Measurements from ENCODE around the gene PCDHGA1.
A peak's percentile ranks its signal among the peaks of the same experiment; 100 is the strongest.

PCDHGA1 gene

GRCh38 chr5:141503681-141504080 lies 173.4 kb downstream of the PCDHGA1 start:
- H3K27ac ChIP-seq (ENCODE audit: low read depth, low read length), result no peak overlapping the region

GRCh38 chr5:141504216-141504615 lies 173.9 kb downstream of the PCDHGA1 start:
- Histone ChIP-seq H3K4me1 (ENCODE audit: insufficient read depth, low read length) (peaks cover 20% of the 10 kb centered on the region), H3K27ac (ENCODE audit: low read depth, low read length) (no peak overlapping the region), H3K4me3 (ENCODE audit: low read length) (no peak overlapping the region), H3K9me3 (ENCODE audit: insufficient read depth, low read depth, low read length) (no peaks in the 10 kb centered on the region), H3K27me3 (ENCODE audit: insufficient read depth, low read length) (no peaks in the 10 kb centered on the region), H3K9ac (ENCODE audit: low read depth, low read length) (no peak overlapping the region), H3K36me3 (ENCODE audit: insufficient read depth, low read length) (no peaks in the 10 kb centered on the region; the same call in 1 of the 2 replicates)
- 94% methylated on average over 4 of the region's 4 CpGs for WGBS

More at GRCh38 chr5:141503681-141504080, 173.4 kb downstream of the PCDHGA1 start:
- no peak overlapping the region for H3K9ac ChIP-seq (ENCODE audit: low read depth, low read length)
- H3K27me3 ChIP-seq (ENCODE audit: insufficient read depth, low read length), result no peaks in the 10 kb centered on the region
- no peaks in the 10 kb centered on the region for H3K9me3 ChIP-seq (ENCODE audit: insufficient read depth, low read depth, low read length)
- H3K4me1 ChIP-seq (ENCODE audit: insufficient read depth, low read length), result peaks cover 16% of the 10 kb centered on the region
- WGBS, result 100% methylated on average over 2 of the region's 2 CpGs
- no peak overlapping the region for H3K4me3 ChIP-seq (ENCODE audit: low read length)
- peaks cover 3% of the 10 kb centered on the region; the same call in 1 of the 2 replicates for H3K36me3 ChIP-seq (ENCODE audit: insufficient read depth, low read length)

- H3K4me1 ChIP-seq (ENCODE audit: insufficient read depth, low read length), result peaks cover 23% of the 10 kb centered on the region
- no peak overlapping the region for H3K9ac ChIP-seq (ENCODE audit: low read depth, low read length)
- peaks cover 8% of the 10 kb centered on the region; the same call in 1 of the 2 replicates for H3K36me3 ChIP-seq (ENCODE audit: insufficient read depth, low read length)
- H3K27me3 ChIP-seq (ENCODE audit: insufficient read depth, low read length), result no peaks in the 10 kb centered on the region
- no peaks in the 10 kb centered on the region for H3K9me3 ChIP-seq (ENCODE audit: insufficient read depth, low read depth, low read length)
- H3K4me3 ChIP-seq (ENCODE audit: low read length), result no peak overlapping the region
- H3K27ac ChIP-seq (ENCODE audit: low read depth, low read length), result no peak overlapping the region
- WGBS, result 94% methylated on average over 8 of the region's 8 CpGs
Observed at GRCh38 chr5:141506381-141507155, 176.3 kb downstream of the PCDHGA1 start.

GRCh38 chr5:141507387-141508091 lies 177.2 kb downstream of the PCDHGA1 start:
- H3K36me3 ChIP-seq (ENCODE audit: insufficient read depth, low read length), result peaks cover 11% of the 10 kb centered on the region; the same call in 1 of the 2 replicates
- no peaks in the 10 kb centered on the region for H3K9me3 ChIP-seq (ENCODE audit: insufficient read depth, low read depth, low read length)
- no peak overlapping the region for H3K4me3 ChIP-seq (ENCODE audit: low read length)
- H3K4me1 ChIP-seq (ENCODE audit: insufficient read depth, low read length), result peaks cover 20% of the 10 kb centered on the region
- 0 out of 2 replicates have a peak overlapping the region, but pooled peaks have one; percentile 12 for H3K9ac ChIP-seq (ENCODE audit: low read depth, low read length)
- H3K27me3 ChIP-seq (ENCODE audit: insufficient read depth, low read length), result no peaks in the 10 kb centered on the region
- peak overlapping the region; percentile 61 for H3K27ac ChIP-seq (ENCODE audit: low read depth, low read length)
- WGBS, result 64% methylated on average over 11 of the region's 11 CpGs

- Histone ChIP-seq H3K27me3 (ENCODE audit: insufficient read depth, low read length) (no peaks in the 10 kb centered on the region), H3K4me3 (ENCODE audit: low read length) (peak overlapping the region; percentile 28; the same call in 1 of the 2 replicates), H3K9ac (ENCODE audit: low read depth, low read length) (no peak overlapping the region), H3K4me1 (ENCODE audit: insufficient read depth, low read length) (peaks cover 20% of the 10 kb centered on the region), H3K9me3 (ENCODE audit: insufficient read depth, low read depth, low read length) (no peaks in the 10 kb centered on the region), H3K36me3 (ENCODE audit: insufficient read depth, low read length) (peaks cover 11% of the 10 kb centered on the region; the same call in 1 of the 2 replicates), H3K27ac (ENCODE audit: low read depth, low read length) (peak overlapping the region; percentile 61)
- WGBS, result 19% methylated on average over 9 of the region's 9 CpGs
Observed at GRCh38 chr5:141508440-141508797, 178.1 kb downstream of the PCDHGA1 start.

- H3K27ac ChIP-seq (ENCODE audit: low read depth, low read length), result peak overlapping the region; percentile 66
- peak overlapping the region; percentile 64; the same call in 1 of the 2 replicates for H3K9ac ChIP-seq (ENCODE audit: low read depth, low read length)
- H3K36me3 ChIP-seq (ENCODE audit: insufficient read depth, low read length), result peaks cover 11% of the 10 kb centered on the region; the same call in 1 of the 2 replicates
- no peaks in the 10 kb centered on the region for H3K9me3 ChIP-seq (ENCODE audit: insufficient read depth, low read depth, low read length)
- H3K4me1 ChIP-seq (ENCODE audit: insufficient read depth, low read length), result peaks cover 20% of the 10 kb centered on the region
- H3K4me3 ChIP-seq (ENCODE audit: low read length), result peak overlapping the region; percentile 47
- H3K27me3 ChIP-seq (ENCODE audit: insufficient read depth, low read length), result no peaks in the 10 kb centered on the region
- 17% methylated on average over 20 of the region's 23 CpGs for whole genome bisulfite sequencing
Observed at GRCh38 chr5:141508798-141509611, 178.7 kb downstream of the PCDHGA1 start.

GRCh38 chr5:141510160-141510559 lies 179.8 kb downstream of the PCDHGA1 start:
- Histone ChIP-seq H3K27ac (ENCODE audit: low read depth, low read length) (no peak overlapping the region), H3K4me1 (ENCODE audit: insufficient read depth, low read length) (peaks cover 32% of the 10 kb centered on the region), H3K9ac (ENCODE audit: low read depth, low read length) (no peak overlapping the region), H3K4me3 (ENCODE audit: low read length) (no peak overlapping the region), H3K36me3 (ENCODE audit: insufficient read depth, low read length) (peaks cover 11% of the 10 kb centered on the region; the same call in 1 of the 2 replicates), H3K27me3 (ENCODE audit: insufficient read depth, low read length) (no peaks in the 10 kb centered on the region), H3K9me3 (ENCODE audit: insufficient read depth, low read depth, low read length) (no peaks in the 10 kb centered on the region)
- whole genome bisulfite sequencing, result 91% methylated on average over 9 of the region's 9 CpGs

GRCh38 chr5:141510850-141511601 lies 180.7 kb downstream of the PCDHGA1 start:
- no peak overlapping the region for H3K9ac ChIP-seq (ENCODE audit: low read depth, low read length)

GRCh38 chr5:141511771-141512325 lies 181.5 kb downstream of the PCDHGA1 start:
- Histone ChIP-seq H3K27ac (ENCODE audit: low read depth, low read length) (no peak overlapping the region), H3K4me3 (ENCODE audit: low read length) (no peak overlapping the region), H3K36me3 (ENCODE audit: insufficient read depth, low read length) (peaks cover 24% of the 10 kb centered on the region), H3K9me3 (ENCODE audit: insufficient read depth, low read depth, low read length) (no peaks in the 10 kb centered on the region), H3K27me3 (ENCODE audit: insufficient read depth, low read length) (no peaks in the 10 kb centered on the region), H3K4me1 (ENCODE audit: insufficient read depth, low read length) (peaks cover 38% of the 10 kb centered on the region), H3K9ac (ENCODE audit: low read depth, low read length) (no peak overlapping the region)
- WGBS, result 91% methylated on average over 3 of the region's 4 CpGs

More at GRCh38 chr5:141510850-141511601, 180.7 kb downstream of the PCDHGA1 start:
- H3K27me3 ChIP-seq (ENCODE audit: insufficient read depth, low read length), result no peaks in the 10 kb centered on the region
- no peak overlapping the region for H3K27ac ChIP-seq (ENCODE audit: low read depth, low read length)
- H3K4me1 ChIP-seq (ENCODE audit: insufficient read depth, low read length), result peaks cover 38% of the 10 kb centered on the region
- peaks cover 16% of the 10 kb centered on the region; the same call in 1 of the 2 replicates for H3K36me3 ChIP-seq (ENCODE audit: insufficient read depth, low read length)
- WGBS, result 92% methylated on average over 12 of the region's 14 CpGs
- no peaks in the 10 kb centered on the region for H3K9me3 ChIP-seq (ENCODE audit: insufficient read depth, low read depth, low read length)
- H3K4me3 ChIP-seq (ENCODE audit: low read length), result no peak overlapping the region

GRCh38 chr5:141512390-141512910 lies 182.1 kb downstream of the PCDHGA1 start:
- Histone ChIP-seq H3K36me3 (ENCODE audit: insufficient read depth, low read length) (peaks cover 30% of the 10 kb centered on the region), H3K9me3 (ENCODE audit: insufficient read depth, low read depth, low read length) (no peaks in the 10 kb centered on the region), H3K4me3 (ENCODE audit: low read length) (peak overlapping the region; percentile 67), H3K4me1 (ENCODE audit: insufficient read depth, low read length) (peaks cover 36% of the 10 kb centered on the region), H3K27me3 (ENCODE audit: insufficient read depth, low read length) (no peaks in the 10 kb centered on the region), H3K9ac (ENCODE audit: low read depth, low read length) (peak overlapping the region; percentile 72; the same call in 1 of the 2 replicates), H3K27ac (ENCODE audit: low read depth, low read length) (no peak overlapping the region; the same call in 1 of the 2 replicates)
- WGBS, result 29% methylated on average over 27 of the region's 28 CpGs

All from HUES64 (cell line).